CD14-positive monocyte (primary cell): Measurements from ENCODE around the gene ST3GAL3. TPM values are rescaled to one million over a fixed set of nuclear protein-coding genes. Genes with fewer than 3 reads are reported as not detected.

Experiments
- DNase-seq, 3 donors: peaks; one replicate each; pipeline ENCODE4 v3.0.0-alpha.2; 2011 to 2022
- H2AFZ ChIP-seq: 2 replicates; pipeline ENCODE4 v1.6.0; 2012; ENCODE audit warnings: mild to moderate bottlenecking, low read depth, low read length, inconsistent platforms; ENCODE audit not compliant: insufficient read depth, poor library complexity, severe bottlenecking
- H3K27ac ChIP-seq, 2 donors: 1 replicate in 1 of 2; 2 replicates in 1 of 2; pipeline ENCODE4 v1.5.1; 2012 to 2013; ENCODE audit warnings: low read length in 2 of 2, control low read depth in 1 of 2, inconsistent platforms in 1 of 2, low read depth in 1 of 2, mild to moderate bottlenecking in 1 of 2
- H3K27me3 ChIP-seq, 2 donors: one replicate each; pipeline versions ENCODE4 v1.6.0 to v1.6.1; 2011 to 2013; ENCODE audit warnings: low read length in 2 of 2; ENCODE audit not compliant: control insufficient read depth in 2 of 2, insufficient read depth in 2 of 2
- H3K36me3 ChIP-seq, 2 donors: replicated peaks in 1 of 2; 1 replicate in 1 of 2; 2 replicates in 1 of 2; pipeline versions ENCODE4 v1.5.1 to v1.6.1; 2012 to 2013; ENCODE audit warnings: low read length in 2 of 2, control low read depth in 1 of 2, inconsistent platforms in 1 of 2, mild to moderate bottlenecking in 1 of 2; ENCODE audit not compliant: insufficient read depth in 2 of 2, control insufficient read depth in 1 of 2
- H3K4me1 ChIP-seq, 2 donors: 1 replicate in 1 of 2; 2 replicates in 1 of 2; pipeline versions ENCODE4 v1.5.1 to v1.6.1; 2012 to 2013; ENCODE audit warnings: low read length in 2 of 2, control low read depth in 1 of 2, inconsistent platforms in 1 of 2, mild to moderate bottlenecking in 1 of 2, moderate library complexity in 1 of 2; ENCODE audit not compliant: insufficient read depth in 2 of 2, control insufficient read depth in 1 of 2
- H3K4me2 ChIP-seq: replicated peaks from 2 replicates; pipeline ENCODE3; 2012; ENCODE audit warnings: low read length, moderate library complexity, mild to moderate bottlenecking; ENCODE audit not compliant: poor library complexity, severe bottlenecking; ENCODE audit errors: extremely low read depth
- H3K4me3 ChIP-seq, 3 experiments: fragments of 200-600 bp in 1 of 3; sonication (generic) in 1 of 3; replicated peaks in 1 of 3; 1 replicate in 2 of 3; 2 replicates in 1 of 3; pipeline ENCODE4 v1.5.1; 2011 to 2013; ENCODE audit warnings: low read length in 3 of 3, mild to moderate bottlenecking in 3 of 3, control low read depth in 2 of 3, low read depth in 2 of 3, inconsistent platforms in 1 of 3, moderate library complexity in 1 of 3
- H3K79me2 ChIP-seq: 2 replicates; pipeline ENCODE4 v1.6.0; 2012; ENCODE audit warnings: mild to moderate bottlenecking, control low read depth, inconsistent platforms, low read length, moderate library complexity; ENCODE audit not compliant: insufficient read depth
- H3K9ac ChIP-seq: 2 replicates; pipeline ENCODE4 v1.6.0; 2017; ENCODE audit warnings: low read length, mild to moderate bottlenecking; ENCODE audit not compliant: insufficient read depth, poor library complexity, severe bottlenecking
- H3K9me3 ChIP-seq, 2 donors: replicated peaks in 1 of 2; 1 replicate in 1 of 2; 2 replicates in 1 of 2; pipeline versions ENCODE4 v1.5.1 to v1.6.1; 2012 to 2013; ENCODE audit warnings: low read length in 2 of 2, control low read depth in 1 of 2; ENCODE audit not compliant: control insufficient read depth in 1 of 2, insufficient read depth in 1 of 2
- H4K20me1 ChIP-seq: 2 replicates; pipeline ENCODE4 v1.6.0; 2012; ENCODE audit warnings: mild to moderate bottlenecking, low read length, control low read depth, moderate library complexity; ENCODE audit not compliant: insufficient read depth
- H3K27ac Mint-ChIP-seq, 7 donors: one replicate each; pipeline ENCODE4 v1.8.0; 2020; ENCODE audit warnings: mild to moderate bottlenecking in 7 of 7, mixed read lengths in 7 of 7, moderate library complexity in 6 of 7, inconsistent platforms in 2 of 7
- H3K27me3 Mint-ChIP-seq, 3 donors: one replicate each; pipeline ENCODE4 v1.8.0; 2021 to 2022; ENCODE audit warnings: low read depth in 3 of 3, mild to moderate bottlenecking in 3 of 3, mixed read lengths in 3 of 3, moderate library complexity in 3 of 3, inconsistent platforms in 1 of 3
- H3K36me3 Mint-ChIP-seq, 2 donors: one replicate each; pipeline ENCODE4 v1.8.0; 2020; ENCODE audit warnings: mixed read lengths in 2 of 2, inconsistent platforms in 1 of 2, mild to moderate bottlenecking in 1 of 2
- H3K4me1 Mint-ChIP-seq: one replicate; pipeline ENCODE4 v1.8.0; 2020; ENCODE audit warnings: mild to moderate bottlenecking, mixed read lengths
- H3K4me3 Mint-ChIP-seq, 2 donors: one replicate each; pipeline ENCODE4 v1.8.0; 2020; ENCODE audit warnings: mild to moderate bottlenecking in 2 of 2, mixed read lengths in 2 of 2, moderate library complexity in 1 of 2
- H3K9me3 Mint-ChIP-seq, 7 donors: one replicate each; pipeline ENCODE4 v1.8.0; 2020 to 2022; ENCODE audit warnings: mixed read lengths in 7 of 7, mild to moderate bottlenecking in 6 of 7, moderate library complexity in 6 of 7, inconsistent platforms in 2 of 7
- WGBS: methylation state at CpG from one replicate; pipeline ENCODE4 v1.1.5; 2013; ENCODE audit warnings: missing lambda C conversion rate; ENCODE audit not compliant: insufficient coverage; 5-methylcytosine and 5-hydroxymethylcytosine counted together
- intact Hi-C, 2 donors: fragments of 100-400 bp; cut with micrococcal nuclease; formaldehyde crosslinking; loops; one replicate each; pipeline versions ENCODE4 v1.15.0 to v1.15.1; 2023
- polyA plus RNA-seq, 3 donors: library from polyadenylated mRNA; depleted of rRNA in 1 of 3; unstranded in 2 of 3; stranded (reverse) in 1 of 3; fragments of 300-500 nt in 2 of 3; fragments of >200 nt in 1 of 3; fragmentation: Illumina TruSeq in 2 of 3; gene quantifications; 1 replicate in 2 of 3; 2 replicates in 1 of 3; pipeline ENCODE4 v1.2.3, GENCODE V29; 2012 to 2021
- TF ChIP-seq, protein P1 (sequence below): fragments of 200-600 bp; IDR thresholded peaks from one replicate; pipeline ENCODE4 v1.8.0; 2022; ENCODE audit warnings: antibody characterized with exemption, mild to moderate bottlenecking

Gene ST3GAL3
- polyA plus RNA-seq, 3 donors, result 1.6 to 4.5 (median 2.1) TPM

DNA sequence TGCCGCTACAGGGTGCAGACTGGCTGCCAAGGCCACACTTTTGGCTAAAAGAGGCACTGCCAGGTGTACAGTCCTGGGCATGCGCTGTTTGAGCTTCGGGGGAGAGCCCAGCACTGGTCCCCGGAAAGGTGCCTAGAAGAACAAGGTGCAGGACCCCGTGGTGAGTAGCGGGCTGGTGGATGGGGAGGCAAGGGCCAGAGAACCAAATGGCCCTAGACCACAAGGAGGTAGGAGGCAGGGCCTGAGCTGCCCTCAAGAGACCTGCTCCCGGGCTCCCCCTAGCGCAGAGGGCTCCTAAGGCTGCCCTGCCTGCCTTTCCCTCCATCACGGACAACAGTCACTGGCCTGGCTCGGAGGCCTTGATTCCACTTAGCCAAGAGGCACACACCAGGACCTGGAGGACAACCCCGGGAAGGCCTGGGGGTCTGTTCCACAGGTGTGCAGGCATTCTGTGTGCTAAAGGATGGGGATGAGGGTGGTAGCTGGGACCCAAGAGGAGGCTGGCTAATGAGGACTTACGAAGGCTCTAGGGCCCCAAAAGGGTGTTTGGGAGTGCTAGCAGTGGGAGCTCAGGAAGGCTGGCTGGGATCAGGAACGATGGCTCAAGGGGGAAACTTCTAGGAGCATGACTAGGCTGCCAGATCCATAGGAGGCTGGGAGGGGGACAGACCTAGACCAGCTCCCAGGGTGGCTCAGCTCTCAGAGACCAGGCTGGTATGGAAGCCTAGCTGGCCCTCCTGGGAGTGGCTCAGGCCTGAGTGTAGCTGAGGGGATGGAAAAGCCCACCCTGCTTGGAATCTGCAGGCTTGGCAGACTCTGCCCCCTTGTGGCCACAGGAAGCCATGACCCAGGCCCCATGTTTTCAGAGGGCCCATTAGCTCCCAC, 227.0 kb downstream of the ST3GAL3 start:
- peaks cover 13% of the 10 kb centered on the region for H3K79me2 ChIP-seq
- peak overlapping the region; percentile 60 for H3K9ac ChIP-seq
- H3K27ac ChIP-seq, result no peak overlapping the region
- peaks cover 0 to 3% of the 10 kb centered on the region in 2 donors for H3K9me3 ChIP-seq
- Mint-ChIP-seq H3K27ac (peak overlapping the region in 1 of 7 donors; percentile 13), H3K4me1 (peaks cover 44% of the 10 kb centered on the region), H3K4me3 (peak overlapping the region; percentile 64 to 84), H3K36me3 (peaks cover 6 to 12% of the 10 kb centered on the region in 2 donors), H3K27me3 (peaks cover 6 to 25% (median 11%) of the 10 kb centered on the region in 3 donors), H3K9me3 (peaks cover 0 to 4% (median 3%) of the 10 kb centered on the region in 7 donors)
- DNase-seq, result peak; percentile 63 to 67 (median 67)
- intact Hi-C loops, result loop anchor here (1.0 to 10.0 kb wide), 3 partner anchors 171 to 400 kb away; partner anchors contain the start of gene PTPRF (in 1 of the 2)
- WGBS, result 29% methylated on average over 10 of the region's 13 CpGs
- H3K4me2 ChIP-seq, result peak overlapping the region; percentile 93
- peaks cover 0 to 7% of the 10 kb centered on the region in 2 donors for H3K27me3 ChIP-seq
- peak overlapping the region; percentile 88 for H2AFZ ChIP-seq
- H3K4me3 ChIP-seq, result peak overlapping the region in 1 of 3 experiments; percentile 73
- H3K4me1 ChIP-seq, result peaks cover 35 to 39% of the 10 kb centered on the region in 2 donors
- no peaks in the 10 kb centered on the region for H4K20me1 ChIP-seq
- no peaks in the 10 kb centered on the region for H3K36me3 ChIP-seq
- TF ChIP-seq, protein P1, sequence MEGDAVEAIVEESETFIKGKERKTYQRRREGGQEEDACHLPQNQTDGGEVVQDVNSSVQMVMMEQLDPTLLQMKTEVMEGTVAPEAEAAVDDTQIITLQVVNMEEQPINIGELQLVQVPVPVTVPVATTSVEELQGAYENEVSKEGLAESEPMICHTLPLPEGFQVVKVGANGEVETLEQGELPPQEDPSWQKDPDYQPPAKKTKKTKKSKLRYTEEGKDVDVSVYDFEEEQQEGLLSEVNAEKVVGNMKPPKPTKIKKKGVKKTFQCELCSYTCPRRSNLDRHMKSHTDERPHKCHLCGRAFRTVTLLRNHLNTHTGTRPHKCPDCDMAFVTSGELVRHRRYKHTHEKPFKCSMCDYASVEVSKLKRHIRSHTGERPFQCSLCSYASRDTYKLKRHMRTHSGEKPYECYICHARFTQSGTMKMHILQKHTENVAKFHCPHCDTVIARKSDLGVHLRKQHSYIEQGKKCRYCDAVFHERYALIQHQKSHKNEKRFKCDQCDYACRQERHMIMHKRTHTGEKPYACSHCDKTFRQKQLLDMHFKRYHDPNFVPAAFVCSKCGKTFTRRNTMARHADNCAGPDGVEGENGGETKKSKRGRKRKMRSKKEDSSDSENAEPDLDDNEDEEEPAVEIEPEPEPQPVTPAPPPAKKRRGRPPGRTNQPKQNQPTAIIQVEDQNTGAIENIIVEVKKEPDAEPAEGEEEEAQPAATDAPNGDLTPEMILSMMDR, result peak; percentile 98

DNA sequence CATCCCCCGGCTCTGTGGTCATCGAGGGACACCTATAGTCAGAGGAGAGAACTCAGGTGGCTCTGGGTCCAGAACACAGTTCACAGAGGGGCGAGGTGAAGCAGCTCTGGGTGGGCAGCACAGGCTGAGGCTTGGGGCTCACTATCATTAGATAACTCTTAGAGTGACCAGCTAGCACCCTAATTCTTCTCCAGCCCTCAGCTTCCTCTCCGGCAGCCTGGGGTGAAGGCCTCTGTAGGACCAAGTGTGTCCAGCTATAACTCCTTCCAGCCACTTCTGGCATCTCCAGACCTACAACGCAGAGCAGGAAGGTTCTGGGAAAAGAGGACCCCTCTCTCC, 227.6 kb downstream of the ST3GAL3 start:
- H3K9ac ChIP-seq, result no peak overlapping the region
- Mint-ChIP-seq H3K4me1 (peaks cover 45% of the 10 kb centered on the region), H3K9me3 (no peaks in the 10 kb centered on the region), H3K36me3 (peaks cover under 1 to 9% of the 10 kb centered on the region in 2 donors), H3K4me3 (no peak overlapping the region), H3K27me3 (peaks cover 6 to 25% (median 11%) of the 10 kb centered on the region in 3 donors), H3K27ac (no peak overlapping the region)
- DNase-seq, result no peak
- H3K4me3 ChIP-seq, result no peak overlapping the region
- TF ChIP-seq, protein P1, result no peak
- no peaks in the 10 kb centered on the region for H4K20me1 ChIP-seq
- intact Hi-C loops, result loop anchor here (1.0 to 10.0 kb wide), 3 partner anchors 172 to 400 kb away; partner anchors contain the start of gene PTPRF (in 1 of the 2)
- H3K4me2 ChIP-seq, result peak overlapping the region; percentile 93
- no peaks in the 10 kb centered on the region for H3K36me3 ChIP-seq
- H3K9me3 ChIP-seq, result no peaks in the 10 kb centered on the region
- H3K27ac ChIP-seq, result no peak overlapping the region
- 42% methylated on average over 4 of the region's 5 CpGs for WGBS
- H3K27me3 ChIP-seq, result peaks cover 0 to 7% of the 10 kb centered on the region in 2 donors
- peaks cover 13% of the 10 kb centered on the region for H3K79me2 ChIP-seq
- peak overlapping the region; percentile 88 for H2AFZ ChIP-seq
- peaks cover 35 to 39% of the 10 kb centered on the region in 2 donors for H3K4me1 ChIP-seq
